Kidney capillary endothelial cell (primary cell): ENCODE measurements around the gene KIFC3.
"Not testable (repeated sequence)": the region's sequence is repeated elsewhere in the genome, so short reads cannot be mapped to it uniquely, and the experiment has no call there.

Source experiments
- DNase-seq: peaks from one replicate; pipeline ENCODE4 v3.0.0-alpha.2; 2018; ENCODE audit warnings: low spot score

KIFC3 gene

GRCh38 chr16:57825298-57826044 is 23.2 kb upstream of the KIFC3 start:
- no peak for DNase-seq

GRCh38 chr16:57824888-57825287 is 22.6 kb upstream of the KIFC3 start:
- DNase-seq = no peak

GRCh38 chr16:57823836-57824235 is 21.5 kb upstream of the KIFC3 start:
- no peak for DNase-seq

GRCh38 chr16:57822856-57823255 is 20.6 kb upstream of the KIFC3 start:
- DNase-seq = no peak

- DNase-seq = no peak
These were observed 19.8 kb upstream of the KIFC3 start for GRCh38 chr16:57822018-57822553.

- no peak for DNase-seq
These were observed 19.1 kb upstream of the KIFC3 start for GRCh38 chr16:57821149-57821971.

GRCh38 chr16:57818377-57819064 is 16.2 kb upstream of the KIFC3 start:
- no peak for DNase-seq

- DNase-seq = no peak
These were observed 15.4 kb upstream of the KIFC3 start for GRCh38 chr16:57817680-57818079.

GRCh38 chr16:57815987-57816745 is 13.9 kb upstream of the KIFC3 start:
- peak; percentile 58 for DNase-seq

- no peak for DNase-seq
These were observed 12.6 kb upstream of the KIFC3 start for GRCh38 chr16:57814896-57815295.

- DNase-seq = no peak
These were observed 11.2 kb upstream of the KIFC3 start for GRCh38 chr16:57813466-57813865.

GRCh38 chr16:57811340-57811739 is 9.0 kb upstream of the KIFC3 start:
- DNase-seq = not testable (repeated sequence)

- DNase-seq = peak; percentile 91
These were observed 8.1 kb upstream of the KIFC3 start for GRCh38 chr16:57810197-57811031.

GRCh38 chr16:57809276-57810196 is 7.2 kb upstream of the KIFC3 start:
- DNase-seq = no peak

GRCh38 chr16:57808589-57809228 is 6.4 kb upstream of the KIFC3 start:
- DNase-seq = no peak

GRCh38 chr16:57807968-57808528 is 5.8 kb upstream of the KIFC3 start:
- no peak for DNase-seq

GRCh38 chr16:57807252-57807967 is 5.1 kb upstream of the KIFC3 start:
- DNase-seq = no peak

- DNase-seq = no peak
These were observed 2.9 kb upstream of the KIFC3 start for GRCh38 chr16:57805176-57805575.
